HG03520 (cell line): ENCODE data around the gene PNPLA2.

Experiments used
- ATAC-seq: cut with Tn5 transposase; IDR thresholded peaks from one replicate; pipeline ENCODE4 v1.9.1; 2021; ENCODE audit warnings: mild to moderate bottlenecking, moderate library complexity; ENCODE audit not compliant: unreplicated experiment

Gene PNPLA2

GRCh38 chr11:813456-814096 lies 5.1 kb upstream of the PNPLA2 start:
- ATAC-seq, result no peak

GRCh38 chr11:815675-816432 lies 2.9 kb upstream of the PNPLA2 start:
- no peak for ATAC-seq

GRCh38 chr11:816433-816779 lies 2.3 kb upstream of the PNPLA2 start:
- ATAC-seq, result no peak

DNA sequence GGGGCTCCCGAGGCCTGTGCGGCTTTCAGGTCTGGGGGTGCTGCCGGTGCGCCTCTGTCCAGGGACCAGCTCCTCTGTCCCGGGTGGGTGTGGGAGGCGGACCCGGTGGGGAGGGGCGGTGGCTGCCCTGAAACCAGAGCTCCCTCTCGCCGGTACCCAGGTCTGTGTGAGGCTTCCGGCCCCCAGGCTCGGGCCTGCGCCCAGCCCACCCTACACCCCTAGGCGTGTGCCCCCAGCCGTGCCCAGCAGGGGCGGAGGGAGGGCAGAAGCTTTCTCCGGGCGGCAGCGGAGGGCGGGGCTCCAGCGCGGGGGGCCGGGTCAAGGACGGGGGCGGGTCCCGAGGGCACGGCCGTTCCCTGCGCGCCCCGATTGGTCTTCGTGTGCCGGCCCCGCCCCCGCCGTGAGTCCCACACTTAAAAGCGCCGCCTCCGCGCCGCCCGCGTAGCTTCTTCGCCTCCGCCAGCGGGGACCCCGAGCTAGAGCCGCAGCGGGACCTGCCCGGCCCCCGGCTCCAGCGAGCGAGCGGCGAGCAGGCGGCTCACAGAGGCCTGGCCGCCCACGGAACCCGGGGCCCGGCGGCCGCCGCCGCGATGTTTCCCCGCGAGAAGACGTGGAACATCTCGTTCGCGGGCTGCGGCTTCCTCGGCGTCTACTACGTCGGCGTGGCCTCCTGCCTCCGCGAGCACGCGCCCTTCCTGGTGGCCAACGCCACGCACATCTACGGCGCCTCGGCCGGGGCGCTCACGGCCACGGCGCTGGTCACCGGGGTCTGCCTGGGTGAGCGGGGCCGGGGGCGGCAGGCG lies 616 bp downstream of the PNPLA2 start:
- peak; percentile 56 for ATAC-seq

- ATAC-seq, result peak; percentile 40
Observed at GRCh38 chr11:819943-820649, 1.4 kb downstream of the PNPLA2 start.

DNA sequence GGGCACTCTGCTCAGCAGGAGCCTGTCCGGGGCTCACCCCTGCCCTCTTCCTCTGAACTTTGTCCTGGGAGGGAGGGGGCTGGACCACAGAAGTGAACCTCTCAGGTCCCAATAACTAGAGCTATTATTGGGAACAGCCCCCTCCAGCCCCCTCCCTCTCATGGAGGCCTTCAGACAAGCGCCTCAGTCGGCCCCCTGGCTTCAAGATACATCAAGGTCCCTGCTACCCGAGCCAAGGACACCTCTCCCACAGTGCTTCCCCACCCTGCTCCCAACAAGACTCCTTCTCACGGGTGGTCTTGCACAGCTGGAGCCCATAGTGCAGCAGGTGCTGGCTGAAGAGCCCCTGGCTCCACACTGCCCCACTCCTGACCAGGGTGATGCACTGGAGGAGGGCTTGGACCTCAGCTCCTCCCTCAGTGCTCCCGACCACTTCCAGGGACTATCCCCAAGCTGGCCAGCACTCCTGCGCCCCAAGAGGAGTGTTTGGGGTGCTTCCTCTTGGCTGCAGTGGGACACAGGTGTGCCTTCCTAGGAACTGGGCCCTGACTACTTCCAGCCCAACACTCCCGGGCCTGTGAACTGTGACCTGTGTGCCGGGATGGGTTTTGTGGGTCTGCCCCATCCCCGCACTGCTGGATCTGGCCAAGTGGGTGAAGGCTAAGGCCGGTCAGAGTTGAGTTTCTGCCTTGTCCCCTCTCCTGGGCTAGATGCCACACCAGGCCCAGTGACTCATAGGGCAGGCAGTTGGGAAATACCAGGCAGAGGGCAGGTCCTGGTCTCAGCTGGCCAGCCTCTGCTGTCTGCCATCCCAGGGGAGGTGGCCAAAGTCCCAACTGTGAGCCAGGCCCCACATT lies 2.2 kb downstream of the PNPLA2 start:
- ATAC-seq, result no peak

DNA sequence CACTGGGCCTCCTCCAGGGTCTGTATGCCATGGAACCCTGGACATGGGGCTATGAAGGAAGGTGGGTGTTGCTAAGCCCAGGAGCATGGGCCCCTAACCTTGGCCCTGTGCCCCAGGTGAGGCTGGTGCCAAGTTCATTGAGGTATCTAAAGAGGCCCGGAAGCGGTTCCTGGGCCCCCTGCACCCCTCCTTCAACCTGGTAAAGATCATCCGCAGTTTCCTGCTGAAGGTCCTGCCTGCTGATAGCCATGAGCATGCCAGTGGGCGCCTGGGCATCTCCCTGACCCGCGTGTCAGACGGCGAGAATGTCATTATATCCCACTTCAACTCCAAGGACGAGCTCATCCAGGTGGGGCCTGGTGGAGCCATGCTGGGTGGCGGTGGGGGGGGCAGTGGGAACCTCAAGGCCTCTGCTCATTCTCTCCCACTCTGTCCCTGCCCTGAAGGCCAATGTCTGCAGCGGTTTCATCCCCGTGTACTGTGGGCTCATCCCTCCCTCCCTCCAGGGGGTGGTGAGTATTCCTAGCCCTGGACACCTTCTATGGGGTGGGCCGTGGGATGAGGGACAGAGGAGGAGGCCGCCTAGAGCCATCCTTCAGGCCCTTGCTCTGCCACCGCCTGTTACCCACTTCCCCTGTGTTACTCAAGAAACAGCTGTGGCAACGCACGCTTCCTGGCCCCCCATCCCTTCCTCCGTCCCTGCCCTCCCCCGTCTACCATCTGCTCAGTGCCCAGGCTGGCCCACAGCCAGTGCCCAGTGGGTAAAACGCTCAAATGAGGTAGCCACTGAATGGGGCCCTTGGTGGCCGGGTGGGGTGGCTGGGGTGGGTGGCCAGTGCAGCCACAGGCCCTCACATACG lies 3.0 kb downstream of the PNPLA2 start:
- ATAC-seq, result no peak

- no peak for ATAC-seq
Observed at GRCh38 chr11:823441-824291, 5.0 kb downstream of the PNPLA2 start.

DNA sequence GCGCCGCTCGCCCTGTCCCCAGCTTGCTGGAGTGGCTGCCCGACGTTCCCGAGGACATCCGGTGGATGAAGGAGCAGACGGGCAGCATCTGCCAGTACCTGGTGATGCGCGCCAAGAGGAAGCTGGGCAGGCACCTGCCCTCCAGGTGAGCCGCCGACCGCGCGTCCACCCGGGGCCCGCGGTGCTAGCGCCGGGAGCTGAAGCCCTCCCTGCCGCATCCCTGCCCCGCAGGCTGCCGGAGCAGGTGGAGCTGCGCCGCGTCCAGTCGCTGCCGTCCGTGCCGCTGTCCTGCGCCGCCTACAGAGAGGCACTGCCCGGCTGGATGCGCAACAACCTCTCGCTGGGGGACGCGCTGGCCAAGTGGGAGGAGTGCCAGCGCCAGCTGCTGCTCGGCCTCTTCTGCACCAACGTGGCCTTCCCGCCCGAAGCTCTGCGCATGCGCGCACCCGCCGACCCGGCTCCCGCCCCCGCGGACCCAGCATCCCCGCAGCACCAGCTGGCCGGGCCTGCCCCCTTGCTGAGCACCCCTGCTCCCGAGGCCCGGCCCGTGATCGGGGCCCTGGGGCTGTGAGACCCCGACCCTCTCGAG lies 5.7 kb downstream of the PNPLA2 start:
- ATAC-seq, result no peak

- no peak for ATAC-seq
Observed at GRCh38 chr11:824942-825341, 6.2 kb downstream of the PNPLA2 start.

DNA sequence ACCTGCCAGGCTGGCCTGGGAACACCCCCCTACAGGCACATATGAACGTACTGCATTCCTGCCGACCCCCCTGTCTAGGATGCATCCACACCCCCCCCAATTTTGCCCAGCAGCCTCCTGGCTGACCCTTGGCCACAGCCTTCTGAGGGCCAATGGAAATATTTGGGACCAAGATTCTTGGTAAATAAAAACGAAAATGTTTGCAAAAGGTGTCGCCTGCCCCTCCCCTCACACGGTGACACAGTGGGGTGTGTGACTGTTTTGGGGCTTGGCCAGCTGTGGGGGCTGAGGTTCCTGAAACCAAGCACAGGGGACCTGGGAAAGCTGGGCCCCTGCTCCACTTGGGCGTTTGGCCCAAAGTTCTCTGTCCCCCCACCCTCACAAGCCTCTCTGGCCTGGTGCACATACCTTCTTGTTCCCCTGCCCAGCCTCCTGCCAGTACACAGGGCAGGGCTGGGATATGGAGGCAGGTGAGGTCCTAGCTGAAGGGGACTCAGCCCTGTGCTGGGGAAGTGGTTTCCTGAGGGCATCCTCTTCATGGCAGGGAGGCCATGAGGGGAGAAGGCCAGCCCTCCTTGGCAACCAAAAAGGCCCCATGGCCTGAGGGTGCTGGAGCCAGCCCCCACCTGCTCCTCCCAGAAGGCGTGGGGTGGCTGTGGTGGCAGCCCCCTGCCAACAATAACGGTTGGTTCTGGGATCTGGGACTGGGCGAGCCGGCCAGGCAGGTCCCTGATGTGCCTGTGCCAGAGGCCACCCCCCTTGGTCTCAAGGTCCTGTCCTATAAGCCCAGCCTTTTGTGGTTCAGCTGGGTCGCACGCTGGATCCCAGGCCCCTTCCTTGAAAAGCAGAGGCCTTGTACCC lies 6.9 kb downstream of the PNPLA2 start:
- no peak for ATAC-seq

- no peak for ATAC-seq
Observed at GRCh38 chr11:826227-826621, 7.5 kb downstream of the PNPLA2 start.

GRCh38 chr11:826836-827145 lies 8.1 kb downstream of the PNPLA2 start:
- ATAC-seq, result no peak

DNA sequence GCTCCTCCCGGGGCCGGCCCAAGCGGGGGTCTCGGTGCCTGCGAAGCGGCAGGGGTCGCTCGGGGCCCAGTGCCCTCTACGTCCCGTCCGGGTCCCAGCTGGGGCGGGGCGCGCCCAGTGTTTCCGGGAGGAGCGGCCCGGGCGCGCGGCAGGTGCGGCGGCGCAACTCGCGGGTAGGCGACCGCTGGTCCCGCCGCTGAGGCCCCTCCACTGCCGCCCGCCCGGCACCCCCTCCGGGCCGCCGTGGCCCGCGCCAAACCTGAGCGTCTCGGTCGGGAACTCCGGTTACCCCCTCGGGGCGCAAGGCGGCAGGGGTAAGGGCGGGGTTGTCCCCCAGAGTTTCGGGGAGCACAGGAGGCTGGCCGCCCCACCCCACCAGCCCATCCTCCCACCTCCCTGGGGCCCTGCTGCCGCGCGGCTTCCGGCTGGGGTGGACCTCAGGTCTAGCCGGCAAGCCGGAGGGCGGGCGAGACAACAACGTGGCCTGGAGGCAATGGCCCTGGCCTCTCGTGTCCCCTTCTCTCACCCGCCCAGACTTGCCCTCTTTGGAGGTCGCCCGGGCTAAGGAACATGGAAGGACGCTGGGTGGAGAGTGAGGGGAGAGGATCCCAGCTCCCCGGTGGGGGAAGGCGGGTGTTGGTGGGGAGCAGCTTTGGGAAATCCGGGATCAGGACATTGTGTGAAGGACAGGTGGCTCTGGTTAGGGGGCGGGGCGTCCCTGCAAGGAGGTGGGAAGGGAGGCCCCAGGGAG lies 8.6 kb downstream of the PNPLA2 start:
- peak; percentile 38 for ATAC-seq

- no peak for ATAC-seq
Observed at GRCh38 chr11:827897-828192, 9.1 kb downstream of the PNPLA2 start, which contains the start of gene CRACR2B. Gene CRACR2B, plus strand, starts transcription at chr11:827919. Its CDS starts 689 bp downstream, at chr11:828608.

DNA sequence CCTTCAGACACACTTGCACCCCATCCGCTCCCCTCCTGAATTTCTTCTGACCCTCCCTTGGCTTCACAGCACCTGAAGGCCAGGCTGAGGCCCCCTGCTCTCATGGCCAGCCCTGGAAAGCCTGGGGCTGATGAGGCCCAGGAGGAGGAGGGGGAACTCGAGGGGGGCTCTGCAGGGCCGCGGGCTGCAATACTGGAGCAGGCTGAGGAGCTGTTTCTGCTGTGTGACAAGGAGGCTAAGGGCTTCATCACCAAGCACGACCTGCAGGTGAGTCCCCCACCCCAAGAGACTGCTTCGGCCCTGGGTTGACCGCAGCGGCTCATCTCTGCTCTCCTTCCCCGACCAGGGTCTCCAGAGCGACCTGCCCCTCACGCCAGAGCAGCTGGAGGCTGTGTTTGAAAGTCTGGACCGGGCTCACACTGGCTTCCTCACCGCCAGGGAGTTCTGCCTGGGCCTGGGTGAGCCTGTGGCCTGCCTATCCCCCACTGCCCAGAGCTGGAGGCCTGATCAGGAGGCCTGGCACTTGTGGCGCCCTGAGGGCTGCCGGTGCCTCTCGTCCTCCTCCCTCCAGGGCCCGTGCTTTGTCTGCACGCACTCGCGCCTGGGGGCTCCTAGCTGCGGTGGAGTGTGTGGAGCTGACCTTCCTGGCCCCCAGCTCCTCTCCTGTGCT lies 9.9 kb downstream of the PNPLA2 start:
- ATAC-seq, result no peak
